Stomach (tissue), 4 donors: Measurements from ENCODE around the gene FGF12.

ENCODE experiments used
- POLR2A ChIP-seq, 4 donors: fragments of 450-650 bp; IDR thresholded peaks; one replicate each; pipeline ENCODE4 v1.6.1; 2016; ENCODE audit warnings: antibody characterized with exemption in 4 of 4, control low read depth in 2 of 4, mild to moderate bottlenecking in 1 of 4, moderate library complexity in 1 of 4
- POLR2AphosphoS5 ChIP-seq, 3 donors: sonication (generic); formaldehyde crosslinking; IDR thresholded peaks; one replicate each; pipeline ENCODE4 v1.6.1; 2016; ENCODE audit warnings: antibody characterized with exemption in 3 of 3
- TF ChIP-seq, protein P1 (sequence below), 7 experiments: fragments of 450-650 bp in 4 of 7; fragments of 200-600 bp in 3 of 7; sonication (generic) in 3 of 7; IDR thresholded peaks; one replicate each; pipeline ENCODE4 v1.5.1; 2016 to 2019; ENCODE audit warnings: antibody characterized with exemption in 7 of 7, control low read depth in 2 of 7, mild to moderate bottlenecking in 1 of 7

- no peak for TF ChIP-seq POLR2A (IDR thresholded peaks at IDR 0.05)
- peak in 1 of 3 donors; percentile 9 for TF ChIP-seq POLR2AphosphoS5 (IDR thresholded peaks at IDR 0.05)
- TF ChIP-seq, protein P1, sequence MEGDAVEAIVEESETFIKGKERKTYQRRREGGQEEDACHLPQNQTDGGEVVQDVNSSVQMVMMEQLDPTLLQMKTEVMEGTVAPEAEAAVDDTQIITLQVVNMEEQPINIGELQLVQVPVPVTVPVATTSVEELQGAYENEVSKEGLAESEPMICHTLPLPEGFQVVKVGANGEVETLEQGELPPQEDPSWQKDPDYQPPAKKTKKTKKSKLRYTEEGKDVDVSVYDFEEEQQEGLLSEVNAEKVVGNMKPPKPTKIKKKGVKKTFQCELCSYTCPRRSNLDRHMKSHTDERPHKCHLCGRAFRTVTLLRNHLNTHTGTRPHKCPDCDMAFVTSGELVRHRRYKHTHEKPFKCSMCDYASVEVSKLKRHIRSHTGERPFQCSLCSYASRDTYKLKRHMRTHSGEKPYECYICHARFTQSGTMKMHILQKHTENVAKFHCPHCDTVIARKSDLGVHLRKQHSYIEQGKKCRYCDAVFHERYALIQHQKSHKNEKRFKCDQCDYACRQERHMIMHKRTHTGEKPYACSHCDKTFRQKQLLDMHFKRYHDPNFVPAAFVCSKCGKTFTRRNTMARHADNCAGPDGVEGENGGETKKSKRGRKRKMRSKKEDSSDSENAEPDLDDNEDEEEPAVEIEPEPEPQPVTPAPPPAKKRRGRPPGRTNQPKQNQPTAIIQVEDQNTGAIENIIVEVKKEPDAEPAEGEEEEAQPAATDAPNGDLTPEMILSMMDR (IDR thresholded peaks at IDR 0.05) = no peak
These were observed 156.2 kb downstream of the FGF12 start for GRCh38 chr3:192570821-192571791.
